ENCODE data around the gene ERP29. TPM values are rescaled to one million over a fixed set of nuclear protein-coding genes. Genes with fewer than 3 reads are reported as not detected.

Gene ERP29
- total RNA-seq, 1 donor from 2014 or later: 114 TPM

- Mint-ChIP-seq H3K27ac (ENCODE audit: unreplicated experiment) (no peak overlapping the region), H3K36me3 (ENCODE audit: low read depth) (peaks cover 15% of the 10 kb centered on the region), H3K27me3 (ENCODE audit: low read depth) (no peaks in the 10 kb centered on the region), H3K9me3 (ENCODE audit: low read depth) (no peaks in the 10 kb centered on the region), H3K4me1 (ENCODE audit: low read depth) (no peaks in the 10 kb centered on the region), H3K4me3 (ENCODE audit: unreplicated experiment) (no peak overlapping the region)
- no peak for DNase-seq (ENCODE audit: low spot score)
- TF ChIP-seq CTCF (IDR thresholded peaks at IDR 0.05): no peak
Observed at GRCh38 chr12:112049351-112049750, 36.1 kb downstream of the ERP29 start.

- H3K36me3 Mint-ChIP-seq (ENCODE audit: low read depth): peaks cover 28% of the 10 kb centered on the region
- no peak overlapping the region for H3K4me3 Mint-ChIP-seq (ENCODE audit: unreplicated experiment)
- DNase-seq (ENCODE audit: low spot score): no peak
- no peaks in the 10 kb centered on the region for H3K4me1 Mint-ChIP-seq (ENCODE audit: low read depth)
- no peak overlapping the region for H3K27ac Mint-ChIP-seq (ENCODE audit: unreplicated experiment)
- no peaks in the 10 kb centered on the region for H3K27me3 Mint-ChIP-seq (ENCODE audit: low read depth)
- H3K9me3 Mint-ChIP-seq (ENCODE audit: low read depth): no peaks in the 10 kb centered on the region
- no peak for TF ChIP-seq CTCF (IDR thresholded peaks at IDR 0.05)
Observed at GRCh38 chr12:112061137-112061536, 47.9 kb downstream of the ERP29 start.

GRCh38 chr12:112063273-112063672 lies 50.0 kb downstream of the ERP29 start:
- TF ChIP-seq CTCF (IDR thresholded peaks at IDR 0.05): no peak
- DNase-seq (ENCODE audit: low spot score): no peak
- no peaks in the 10 kb centered on the region for H3K27me3 Mint-ChIP-seq (ENCODE audit: low read depth)
- H3K4me3 Mint-ChIP-seq (ENCODE audit: unreplicated experiment): no peak overlapping the region
- peaks cover 29% of the 10 kb centered on the region for H3K36me3 Mint-ChIP-seq (ENCODE audit: low read depth)
- H3K27ac Mint-ChIP-seq (ENCODE audit: unreplicated experiment): no peak overlapping the region
- no peaks in the 10 kb centered on the region for H3K9me3 Mint-ChIP-seq (ENCODE audit: low read depth)
- H3K4me1 Mint-ChIP-seq (ENCODE audit: low read depth): no peaks in the 10 kb centered on the region

- Mint-ChIP-seq H3K27me3 (ENCODE audit: low read depth) (no peaks in the 10 kb centered on the region), H3K4me1 (ENCODE audit: low read depth) (no peaks in the 10 kb centered on the region), H3K27ac (ENCODE audit: unreplicated experiment) (no peak overlapping the region), H3K9me3 (ENCODE audit: low read depth) (no peaks in the 10 kb centered on the region), H3K36me3 (ENCODE audit: low read depth) (peaks cover 37% of the 10 kb centered on the region), H3K4me3 (ENCODE audit: unreplicated experiment) (no peak overlapping the region)
- no peak for TF ChIP-seq CTCF (IDR thresholded peaks at IDR 0.05)
- no peak for DNase-seq (ENCODE audit: low spot score)
Observed at GRCh38 chr12:112066566-112066965, 53.3 kb downstream of the ERP29 start.

Small RNA genes lying within 50 kb of the gene (microRNA-seq; reads per million reads assigned to microRNA genes)
- gene MIR3657 (ENCODE audit: borderline number of aligned reads): not detected

Other genes starting within 250 kb of the ERP29 start
- gene ALDH2, start 246.5 kb upstream of the ERP29 start, total RNA-seq: 42.0 to 73.8 TPM (median 73.3 TPM) in 3 replicates
- 30.1 to 31.9 TPM (median 31.6 TPM) in 3 replicates for gene MAPKAPK5, start 171.2 kb upstream of the ERP29 start, total RNA-seq
- 8.4 to 11.0 TPM (median 9.8 TPM) in 3 replicates for gene TMEM116, start 261 bp upstream of the ERP29 start, total RNA-seq
- 12.3 to 22.0 TPM (median 14.1 TPM) in 3 replicates for gene NAA25, start 95.4 kb downstream of the ERP29 start, total RNA-seq
- 27.5 to 34.0 TPM (median 29.7 TPM) in 3 replicates for gene TRAFD1, start 112.1 kb downstream of the ERP29 start, total RNA-seq